ENCODE measurements around the gene LRFN2.
A peak's percentile ranks its signal among the peaks of the same experiment; 100 is the strongest.

Gene LRFN2

GRCh38 chr6:40559056-40559455 is 28.1 kb downstream of the LRFN2 start:
- Histone ChIP-seq H3K9ac (no peak overlapping the region), H3K9me3 (replicated peaks in 1 of 11) (no peaks in the 10 kb centered on the region), H3K27ac (no peak overlapping the region), H3K4me1 (peaks cover 0 to 28% (median 7%) of the 10 kb centered on the region in 10 experiments; a peak in 12 of 20 replicates), H3K4me2 (no peak overlapping the region), H3K27me3 (no peaks in the 10 kb centered on the region), H3K36me3 (peaks cover 0 to 10% (median 0%) of the 10 kb centered on the region in 11 experiments; a peak in 3 of 22 replicates), H3K4me3 (no peak overlapping the region), H4K20me1 (peaks cover 0 to 38% (median 0%) of the 10 kb centered on the region in 11 experiments; a peak in 2 of 22 replicates)
- no peak for TF ChIP-seq Cebpa-rat (IDR thresholded peaks at IDR 0.05)

GRCh38 chr6:40558102-40558501 is 29.1 kb downstream of the LRFN2 start:
- Histone ChIP-seq H3K9me3 (replicated peaks in 1 of 11) (no peaks in the 10 kb centered on the region), H3K36me3 (peaks cover 0 to 10% (median 0%) of the 10 kb centered on the region in 11 experiments; a peak in 4 of 22 replicates), H3K9ac (no peak overlapping the region), H3K4me3 (no peak overlapping the region), H3K4me2 (0 out of 22 replicates have a peak overlapping the region, but pooled peaks of 1 of the 11 experiments have one; percentile 0), H4K20me1 (peaks cover 0 to 45% (median 0%) of the 10 kb centered on the region in 11 experiments; a peak in 2 of 22 replicates), H3K4me1 (peaks cover 0 to 22% (median 7%) of the 10 kb centered on the region in 10 experiments; a peak in 12 of 20 replicates), H3K27me3 (no peaks in the 10 kb centered on the region), H3K27ac (no peak overlapping the region)
- TF ChIP-seq Cebpa-rat (IDR thresholded peaks at IDR 0.05) = no peak

- Histone ChIP-seq H3K4me3 (no peak overlapping the region), H3K27me3 (no peaks in the 10 kb centered on the region), H3K27ac (no peak overlapping the region), H4K20me1 (peaks cover 0 to 41% (median 0%) of the 10 kb centered on the region in 11 experiments; a peak in 2 of 22 replicates), H3K36me3 (peaks cover 0 to 10% (median 0%) of the 10 kb centered on the region in 11 experiments; a peak in 5 of 22 replicates), H3K9ac (no peak overlapping the region), H3K9me3 (replicated peaks in 1 of 11) (no peaks in the 10 kb centered on the region), H3K4me2 (no peak overlapping the region), H3K4me1 (peaks cover 0 to 22% (median 7%) of the 10 kb centered on the region in 10 experiments; a peak in 12 of 20 replicates)
- no peak for TF ChIP-seq Cebpa-rat (IDR thresholded peaks at IDR 0.05)
These were observed 30.3 kb downstream of the LRFN2 start for GRCh38 chr6:40556881-40557280.

DNA sequence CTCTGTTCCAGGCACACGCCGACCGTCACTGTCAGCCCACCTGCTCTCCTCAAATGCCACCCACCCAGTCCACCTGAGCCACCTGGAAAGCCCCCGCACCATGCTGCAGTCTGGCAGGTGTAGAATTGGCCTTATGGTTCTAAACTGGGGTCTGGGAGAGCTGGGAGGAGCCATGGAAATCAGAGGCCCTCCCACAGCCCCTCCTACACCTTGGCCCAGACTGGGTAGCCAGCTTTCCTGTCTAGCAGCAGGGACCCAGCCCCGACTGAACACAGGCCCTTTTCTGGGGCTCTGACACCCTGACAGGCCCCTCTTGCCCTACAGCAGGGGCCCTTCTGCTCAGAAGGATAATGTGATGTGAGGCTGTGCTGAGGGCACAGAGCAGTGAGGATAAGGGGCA is 31.1 kb downstream of the LRFN2 start:
- no peak for TF ChIP-seq Cebpa-rat (IDR thresholded peaks at IDR 0.05)
- Histone ChIP-seq H3K4me3 (no peak overlapping the region), H4K20me1 (peaks cover 0 to 36% (median 0%) of the 10 kb centered on the region in 11 experiments; a peak in 2 of 22 replicates), H3K9ac (no peak overlapping the region), H3K27me3 (no peaks in the 10 kb centered on the region), H3K9me3 (replicated peaks in 1 of 11) (no peaks in the 10 kb centered on the region), H3K36me3 (peaks cover 0 to 6% (median 0%) of the 10 kb centered on the region in 11 experiments; a peak in 5 of 22 replicates), H3K27ac (no peak overlapping the region), H3K4me2 (no peak overlapping the region), H3K4me1 (peaks cover 0 to 22% (median 7%) of the 10 kb centered on the region in 10 experiments; a peak in 12 of 20 replicates)

- Histone ChIP-seq H3K4me1 (peaks cover 0 to 22% (median 7%) of the 10 kb centered on the region in 10 experiments; a peak in 12 of 20 replicates), H3K9me3 (replicated peaks in 1 of 11) (no peaks in the 10 kb centered on the region), H3K27ac (no peak overlapping the region), H3K9ac (no peak overlapping the region), H4K20me1 (peaks cover 0 to 35% (median 0%) of the 10 kb centered on the region in 11 experiments; a peak in 2 of 22 replicates), H3K27me3 (no peaks in the 10 kb centered on the region), H3K4me3 (no peak overlapping the region), H3K36me3 (peaks cover 0 to 12% (median 0%) of the 10 kb centered on the region in 11 experiments; a peak in 5 of 22 replicates), H3K4me2 (peak overlapping the region in 4 of 11 experiments; percentile 5 to 28 (median 14); a peak in 3 of 22 replicates)
- no peak for TF ChIP-seq Cebpa-rat (IDR thresholded peaks at IDR 0.05)
These were observed 32.1 kb downstream of the LRFN2 start for GRCh38 chr6:40555092-40555491.

GRCh38 chr6:40552941-40553340 is 34.2 kb downstream of the LRFN2 start:
- peaks cover 0 to 12% (median 0%) of the 10 kb centered on the region in 11 experiments; a peak in 5 of 22 replicates for H3K36me3 ChIP-seq
- H4K20me1 ChIP-seq = peaks cover 0 to 29% (median 0%) of the 10 kb centered on the region in 11 experiments; a peak in 2 of 22 replicates
- no peak for TF ChIP-seq Cebpa-rat (IDR thresholded peaks at IDR 0.05)
- no peak overlapping the region for H3K9ac ChIP-seq
- no peak overlapping the region for H3K27ac ChIP-seq
- H3K4me2 ChIP-seq = no peak overlapping the region
- peaks cover 0 to 17% (median 7%) of the 10 kb centered on the region in 10 experiments; a peak in 12 of 20 replicates for H3K4me1 ChIP-seq
- no peaks in the 10 kb centered on the region for H3K27me3 ChIP-seq
- no peaks in the 10 kb centered on the region for H3K9me3 ChIP-seq (replicated peaks in 1 of 11)
- no peak overlapping the region for H3K4me3 ChIP-seq

DNA sequence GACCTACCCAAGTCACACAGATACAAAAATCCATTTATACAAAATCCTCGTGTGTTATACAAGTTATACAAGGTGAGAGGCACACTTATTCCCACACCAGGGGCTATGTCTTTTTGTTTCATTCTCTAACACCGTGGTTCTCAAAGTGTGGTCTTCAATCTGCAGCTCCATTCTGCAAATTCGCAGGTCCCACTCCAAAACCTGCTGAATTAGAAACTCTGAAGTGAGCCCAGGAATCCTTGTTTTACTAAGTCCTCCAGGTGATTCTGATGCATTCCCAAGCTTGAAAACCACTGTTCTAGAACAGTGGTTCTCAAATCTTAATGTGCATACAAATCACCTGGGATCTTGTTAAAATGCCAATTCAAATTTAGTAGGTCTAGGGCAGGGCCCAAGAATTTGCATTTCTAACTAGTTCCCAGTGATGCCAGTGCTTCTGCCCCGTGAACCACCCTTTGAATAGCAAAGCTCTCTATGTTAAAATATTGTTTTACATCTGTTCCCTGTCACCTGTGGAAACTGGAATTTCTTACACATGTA is 35.1 kb downstream of the LRFN2 start:
- no peak overlapping the region for H3K9ac ChIP-seq
- no peak for TF ChIP-seq Cebpa-rat (IDR thresholded peaks at IDR 0.05)
- H3K36me3 ChIP-seq = peaks cover 0 to 12% (median 0%) of the 10 kb centered on the region in 11 experiments; a peak in 5 of 22 replicates
- peaks cover 0 to 27% (median 0%) of the 10 kb centered on the region in 11 experiments; a peak in 2 of 22 replicates for H4K20me1 ChIP-seq
- H3K4me1 ChIP-seq = peaks cover 0 to 16% (median 7%) of the 10 kb centered on the region in 10 experiments; a peak in 12 of 20 replicates
- no peaks in the 10 kb centered on the region for H3K9me3 ChIP-seq (replicated peaks in 1 of 11)
- no peaks in the 10 kb centered on the region for H3K27me3 ChIP-seq
- H3K4me2 ChIP-seq = no peak overlapping the region
- no peak overlapping the region for H3K27ac ChIP-seq
- no peak overlapping the region for H3K4me3 ChIP-seq

DNA sequence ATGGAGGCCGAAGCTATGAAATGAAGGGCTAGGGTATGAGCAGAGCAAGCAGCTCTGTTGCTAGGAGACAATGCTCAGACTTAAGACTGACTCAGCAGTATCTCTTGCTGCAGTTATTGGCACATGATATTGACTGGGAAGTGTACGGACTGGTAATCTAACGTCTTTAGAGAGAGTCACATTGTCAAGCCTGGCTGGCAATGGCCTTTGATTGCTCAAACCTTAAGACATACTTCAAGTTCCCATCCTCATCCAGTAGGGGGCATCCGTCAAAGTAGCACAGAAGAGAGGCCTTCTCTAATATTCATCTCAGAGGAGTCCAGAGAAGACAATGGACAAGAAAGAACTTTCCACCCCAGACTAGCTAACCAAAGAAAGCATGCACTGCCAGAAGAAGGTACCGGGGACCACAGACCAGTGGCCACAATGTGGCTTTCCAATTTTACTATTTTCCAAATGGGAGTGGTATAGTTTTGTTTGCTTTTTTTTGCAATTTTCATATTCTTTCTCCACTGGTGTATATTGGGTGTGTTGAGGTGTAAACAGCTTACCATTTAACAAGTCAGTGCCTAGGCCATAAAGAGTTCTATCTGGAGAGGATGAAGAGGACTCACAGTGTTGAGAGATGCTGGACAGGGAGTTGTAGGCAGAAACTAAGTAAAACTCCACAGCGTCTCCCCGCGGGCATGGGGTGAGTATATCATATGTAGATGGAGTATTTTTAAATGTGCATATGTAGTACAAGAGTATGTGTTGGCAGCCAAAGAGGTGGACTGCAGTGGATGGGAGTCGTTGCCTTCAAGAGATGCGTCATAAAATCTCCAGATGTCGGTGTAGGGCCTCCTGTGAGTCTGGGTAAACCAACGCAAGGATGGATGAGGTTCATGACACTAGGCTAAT is 36.7 kb downstream of the LRFN2 start:
- H3K4me1 ChIP-seq = peaks cover 0 to 7% (median 5%) of the 10 kb centered on the region in 10 experiments; a peak in 12 of 20 replicates
- H3K4me3 ChIP-seq = no peak overlapping the region
- peaks cover 0 to 21% (median 0%) of the 10 kb centered on the region in 11 experiments; a peak in 2 of 22 replicates for H4K20me1 ChIP-seq
- no peaks in the 10 kb centered on the region for H3K27me3 ChIP-seq
- H3K9ac ChIP-seq = no peak overlapping the region
- no peak overlapping the region for H3K4me2 ChIP-seq
- H3K27ac ChIP-seq = no peak overlapping the region
- no peaks in the 10 kb centered on the region for H3K9me3 ChIP-seq (replicated peaks in 1 of 11)
- TF ChIP-seq Cebpa-rat (IDR thresholded peaks at IDR 0.05) = no peak
- H3K36me3 ChIP-seq = peaks cover 0 to 12% (median 0%) of the 10 kb centered on the region in 11 experiments; a peak in 4 of 22 replicates

Measured in BLaER1 treated with 17β-estradiol and CSF1 and Interleukin-3, amounts not matched to agents 10 nM and 100 nM (cell line).